ENCODE measurements around the gene TBC1D19.

TBC1D19 gene

DNA sequence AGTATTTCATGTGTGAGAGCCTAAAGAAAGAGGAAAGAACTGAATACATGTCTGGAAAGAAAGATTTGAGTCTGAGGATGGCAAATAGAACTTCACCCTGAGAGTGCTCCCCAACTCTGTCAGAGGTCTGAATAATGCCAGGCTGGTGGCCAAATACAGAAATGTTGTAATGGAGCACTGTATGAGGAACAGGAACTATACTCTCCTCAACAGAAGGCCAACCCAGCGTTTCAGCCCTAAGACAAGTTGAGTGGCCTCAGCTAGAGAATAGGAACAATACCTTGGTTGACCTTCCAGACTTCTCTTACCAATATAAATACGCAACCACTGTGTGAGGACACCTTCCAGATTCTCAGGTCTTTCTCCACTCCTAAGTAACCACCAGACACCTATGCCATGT is 182.3 kb downstream of the TBC1D19 start:
- no peak for DNase-seq (ENCODE audit: low read depth)
- TF ChIP-seq, protein P1, sequence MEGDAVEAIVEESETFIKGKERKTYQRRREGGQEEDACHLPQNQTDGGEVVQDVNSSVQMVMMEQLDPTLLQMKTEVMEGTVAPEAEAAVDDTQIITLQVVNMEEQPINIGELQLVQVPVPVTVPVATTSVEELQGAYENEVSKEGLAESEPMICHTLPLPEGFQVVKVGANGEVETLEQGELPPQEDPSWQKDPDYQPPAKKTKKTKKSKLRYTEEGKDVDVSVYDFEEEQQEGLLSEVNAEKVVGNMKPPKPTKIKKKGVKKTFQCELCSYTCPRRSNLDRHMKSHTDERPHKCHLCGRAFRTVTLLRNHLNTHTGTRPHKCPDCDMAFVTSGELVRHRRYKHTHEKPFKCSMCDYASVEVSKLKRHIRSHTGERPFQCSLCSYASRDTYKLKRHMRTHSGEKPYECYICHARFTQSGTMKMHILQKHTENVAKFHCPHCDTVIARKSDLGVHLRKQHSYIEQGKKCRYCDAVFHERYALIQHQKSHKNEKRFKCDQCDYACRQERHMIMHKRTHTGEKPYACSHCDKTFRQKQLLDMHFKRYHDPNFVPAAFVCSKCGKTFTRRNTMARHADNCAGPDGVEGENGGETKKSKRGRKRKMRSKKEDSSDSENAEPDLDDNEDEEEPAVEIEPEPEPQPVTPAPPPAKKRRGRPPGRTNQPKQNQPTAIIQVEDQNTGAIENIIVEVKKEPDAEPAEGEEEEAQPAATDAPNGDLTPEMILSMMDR (IDR thresholded peaks at IDR 0.05; ENCODE audit: low read depth, low read length, missing control alignments), result no peak
- H3K4me3 ChIP-seq (ENCODE audit: low read depth, low read length), result no peak overlapping the region

DNA sequence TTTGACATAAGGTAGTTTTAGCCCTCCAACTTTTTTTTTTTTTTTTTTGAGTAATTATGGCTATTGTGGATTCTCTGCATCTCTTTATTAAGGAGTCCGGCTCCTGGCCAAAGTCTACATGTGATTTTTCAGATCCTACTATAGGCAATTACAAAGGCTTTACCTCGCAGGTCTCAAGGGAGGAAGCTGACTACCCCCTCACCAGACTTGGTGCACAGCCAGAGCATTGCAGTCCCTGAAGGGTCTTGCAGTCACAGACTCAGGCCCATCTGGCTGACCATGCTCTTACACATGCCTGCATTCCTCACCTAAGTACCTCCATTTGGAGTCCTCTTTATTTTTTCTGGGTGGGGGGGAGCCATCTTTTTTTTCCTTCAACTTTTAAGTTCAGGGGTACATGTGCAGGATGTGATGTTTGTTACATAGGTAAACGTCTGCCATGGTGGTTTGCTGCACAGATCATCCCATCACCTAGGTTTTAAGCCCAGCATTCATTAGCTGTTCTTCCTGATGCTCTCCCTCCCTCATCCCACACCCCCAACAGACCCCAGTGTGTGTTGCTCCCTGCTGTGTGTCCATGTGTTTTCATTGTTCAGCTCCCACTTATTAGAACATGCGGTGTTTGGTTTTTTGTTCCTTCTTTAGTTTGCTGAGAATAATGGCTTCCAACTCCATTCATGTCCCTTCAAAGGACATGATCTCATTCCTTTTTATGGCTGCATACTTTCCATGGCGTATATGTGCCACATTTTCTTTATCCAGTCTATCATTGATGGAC is 188.4 kb downstream of the TBC1D19 start:
- TF ChIP-seq, protein P1 (IDR thresholded peaks at IDR 0.05; ENCODE audit: low read depth, low read length, missing control alignments), result no peak
- DNase-seq (ENCODE audit: low read depth), result no peak
- H3K4me3 ChIP-seq (ENCODE audit: low read depth, low read length), result no peak overlapping the region

GRCh38 chr4:26779224-26779623 is 195.3 kb downstream of the TBC1D19 start:
- TF ChIP-seq, protein P1 (IDR thresholded peaks at IDR 0.05; ENCODE audit: low read depth, low read length, missing control alignments), result no peak
- no peak for DNase-seq (ENCODE audit: low read depth)
- H3K4me3 ChIP-seq (ENCODE audit: low read depth, low read length), result no peak overlapping the region

GRCh38 chr4:26779674-26780073 is 195.8 kb downstream of the TBC1D19 start:
- no peak for DNase-seq (ENCODE audit: low read depth)
- TF ChIP-seq, protein P1 (IDR thresholded peaks at IDR 0.05; ENCODE audit: low read depth, low read length, missing control alignments), result no peak
- H3K4me3 ChIP-seq (ENCODE audit: low read depth, low read length), result no peak overlapping the region

DNA sequence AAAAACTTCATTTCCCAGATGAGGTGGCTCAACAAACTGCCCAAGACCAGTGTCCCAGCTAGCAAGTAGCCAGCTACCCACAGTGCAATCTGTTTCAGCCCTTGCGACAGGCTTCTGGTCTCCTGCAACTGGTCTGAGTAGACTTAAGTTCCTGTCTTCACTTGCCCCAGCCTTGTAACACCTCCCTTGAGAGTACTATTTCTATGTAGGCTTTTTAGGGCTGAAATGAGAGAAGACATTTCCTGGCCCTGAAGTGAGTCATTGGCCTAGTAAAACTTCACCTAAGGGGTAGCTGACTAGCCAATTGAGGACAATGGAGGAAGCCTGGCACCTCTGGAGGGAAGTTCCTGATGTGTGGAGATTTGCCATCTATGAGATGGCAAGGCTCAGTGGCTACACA is 196.7 kb downstream of the TBC1D19 start:
- TF ChIP-seq, protein P1 (IDR thresholded peaks at IDR 0.05; ENCODE audit: low read depth, low read length, missing control alignments), result no peak
- no peak for DNase-seq (ENCODE audit: low read depth)
- H3K4me3 ChIP-seq (ENCODE audit: low read depth, low read length), result no peak overlapping the region

DNA sequence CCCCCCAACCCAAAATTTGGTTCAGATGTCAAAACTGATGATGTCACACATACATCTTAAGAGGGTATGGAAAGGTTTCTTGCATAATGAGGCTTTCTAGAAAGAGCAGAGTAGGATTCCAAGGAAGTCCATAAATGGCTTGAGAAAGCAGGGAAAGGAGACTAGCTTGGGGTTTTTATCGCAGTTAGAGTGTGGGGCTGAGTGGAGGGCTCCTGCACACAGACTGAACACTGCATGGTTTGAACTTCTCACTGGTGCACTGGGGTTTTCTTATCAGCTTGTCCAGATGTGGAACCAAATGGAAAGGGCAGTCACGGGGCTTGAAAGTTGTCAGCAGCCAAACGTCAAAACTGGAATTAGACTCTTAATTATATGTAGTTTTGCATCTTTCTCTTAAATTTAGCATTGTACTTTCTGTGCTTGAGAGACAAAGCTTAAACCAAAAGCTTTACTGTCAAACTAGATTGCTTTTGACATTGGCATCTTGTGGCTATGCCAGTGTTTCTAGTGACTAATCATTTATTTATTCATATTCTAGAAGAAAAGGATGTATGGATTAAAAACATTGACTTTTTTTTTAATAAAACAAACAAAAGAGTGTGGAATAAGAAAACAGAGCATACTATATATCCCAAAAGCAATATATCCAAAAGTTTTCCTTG is 198.4 kb downstream of the TBC1D19 start:
- TF ChIP-seq, protein P1 (IDR thresholded peaks at IDR 0.05; ENCODE audit: low read depth, low read length, missing control alignments), result no peak
- no peak overlapping the region for H3K4me3 ChIP-seq (ENCODE audit: low read depth, low read length)
- no peak for DNase-seq (ENCODE audit: low read depth)
